PC-3 (cell line): Measurements from ENCODE around the gene RFWD3. TPM values are rescaled to one million over a fixed set of nuclear protein-coding genes. Genes with fewer than 3 reads are reported as not detected.

Experiments
- ATAC-seq: fragments of 200-7000 bp; cut with Tn5 transposase; 2 replicates; pipeline ENCODE4 v1.9.1; 2020; ENCODE audit warnings: mild to moderate bottlenecking, moderate library complexity
- BruUV-seq: library from RNA; stranded (reverse); fragments of 400-500 nt; replicated peaks from 2 replicates; lab custom pipeline; 2021; lab: Mats Ljungman, UMichigan
- CTCF ChIA-PET: fragments of 300-600 bp; sonication (Branson Sonifier 250); formaldehyde crosslinking; loops from one replicate; lab custom pipeline; 2022; ENCODE audit warnings: antibody characterized with exemption; lab: Charles Lee
- POLR2A ChIA-PET: fragments of 300-600 bp; sonication (Branson Sonifier 250); formaldehyde crosslinking; loops from one replicate; lab custom pipeline; 2022; ENCODE audit warnings: antibody characterized with exemption; ENCODE audit not compliant: unreplicated experiment; lab: Charles Lee
- DNase-seq: peaks from one replicate; pipeline ENCODE4 v3.0.0-alpha.2; 2015
- H2AFZ ChIP-seq: fragments of 300-600 bp; sonication (generic); 2 replicates; pipeline ENCODE4 v1.6.0; 2016; ENCODE audit warnings: antibody characterized with exemption, low read length
- H3F3A ChIP-seq: fragments of 300-600 bp; sonication (generic); one replicate; pipeline ENCODE4 v1.6.0; 2017; ENCODE audit warnings: antibody characterized with exemption, low read length, control low read depth, mild to moderate bottlenecking; ENCODE audit not compliant: unreplicated experiment
- H3K27ac ChIP-seq: fragments of 300-600 bp; sonication (generic); 2 replicates; pipeline ENCODE4 v1.5.1; 2016; ENCODE audit warnings: mild to moderate bottlenecking, low read length
- H3K27me3 ChIP-seq: fragments of 300-600 bp; sonication (generic); 2 replicates; pipeline ENCODE4 v1.6.1; 2016; ENCODE audit warnings: low read length, mixed read lengths
- H3K36me3 ChIP-seq: fragments of 300-600 bp; sonication (generic); 2 replicates; pipeline ENCODE4 v1.6.1; 2016; ENCODE audit warnings: low read depth, mixed run types, low read length, mixed read lengths
- H3K4me1 ChIP-seq: fragments of 300-600 bp; sonication (generic); 2 replicates; pipeline ENCODE4 v1.5.1; 2016; ENCODE audit warnings: low read length; ENCODE audit not compliant: insufficient read depth
- H3K4me2 ChIP-seq: fragments of 300-600 bp; sonication (generic); 2 replicates; pipeline ENCODE4 v1.6.0; 2016; ENCODE audit warnings: low read length
- H3K4me3 ChIP-seq: fragments of 300-600 bp; sonication (generic); 2 replicates; pipeline ENCODE4 v1.5.1; 2016; ENCODE audit warnings: mild to moderate bottlenecking, low read length, mixed read lengths
- H3K79me2 ChIP-seq: fragments of 300-600 bp; sonication (generic); 2 replicates; pipeline ENCODE4 v1.6.1; 2017; ENCODE audit warnings: low read length, mixed read lengths
- H3K9ac ChIP-seq: fragments of 300-600 bp; sonication (generic); 2 replicates; pipeline ENCODE4 v1.6.0; 2016; ENCODE audit warnings: mild to moderate bottlenecking, low read length
- H3K9me2 ChIP-seq: fragments of 300-600 bp; sonication (generic); replicated peaks from 2 replicates; pipeline ENCODE4 v1.6.1; 2016; ENCODE audit warnings: mixed run types, low read length, mixed read lengths
- H3K9me3 ChIP-seq: fragments of 300-600 bp; sonication (generic); 2 replicates; pipeline ENCODE4 v1.6.1; 2016; ENCODE audit warnings: low read length, mixed read lengths
- H4K20me1 ChIP-seq: fragments of 300-600 bp; sonication (generic); 2 replicates; pipeline ENCODE4 v1.6.1; 2016; ENCODE audit warnings: low read length, mixed read lengths
- EZH2 ChIP-seq: fragments of 300-600 bp; sonication (generic); IDR thresholded peaks from one replicate; pipeline ENCODE4 v1.6.1; 2017; ENCODE audit warnings: antibody characterized with exemption, mild to moderate bottlenecking, low read length; ENCODE audit not compliant: unreplicated experiment
- EZH2phosphoT487 ChIP-seq: fragments of 300-600 bp; sonication (generic); IDR thresholded peaks from 2 replicates; pipeline ENCODE4 v1.6.1; 2018; ENCODE audit warnings: mild to moderate bottlenecking, antibody characterized with exemption, low read length, borderline replicate concordance
- intact Hi-C: fragments of 100-400 bp; cut with micrococcal nuclease; formaldehyde crosslinking; loops from 2 replicates; pipeline ENCODE4 v1.9.0; 2023
- total RNA-seq: library from RNA; depleted of rRNA; stranded (reverse); fragments of >200 nt; gene quantifications from 2 replicates; pipeline ENCODE4 v1.2.3, GENCODE V29; 2014; rRNA removed
- TF ChIP-seq, protein P1 (sequence below): fragments of 300-600 bp; sonication (generic); conservative IDR thresholded peaks from 2 replicates; pipeline ENCODE4 v1.5.1; 2017; ENCODE audit warnings: antibody characterized with exemption, low read depth, mild to moderate bottlenecking, low read length

Gene RFWD3
- total RNA-seq, 1 experiment from 2014 or later = 32.8 TPM

DNA sequence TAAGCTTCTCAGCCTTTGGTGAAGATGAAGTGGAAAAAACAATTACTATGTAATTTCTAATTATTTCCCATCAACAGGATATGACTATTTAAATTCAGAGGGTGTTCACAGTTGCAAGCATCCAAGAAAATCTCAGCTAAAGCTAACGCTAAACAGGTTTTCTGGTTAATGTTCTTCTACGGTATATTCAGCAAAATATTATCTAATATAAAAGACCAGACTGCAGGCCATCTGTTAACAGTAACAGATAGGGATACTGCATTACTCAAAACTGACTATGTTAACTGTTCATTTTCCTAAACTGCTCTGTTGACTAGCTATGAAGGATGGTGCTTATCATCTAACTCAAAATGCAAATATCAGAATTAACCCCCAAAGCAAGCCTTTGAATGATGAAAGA lies 92.5 kb downstream of the RFWD3 start:
- intact Hi-C loops = no loop called here
- peaks cover 7% of the 10 kb centered on the region; the same call in 1 of the 2 replicates for H4K20me1 ChIP-seq
- BruUV-seq = no TSS peak

DNA sequence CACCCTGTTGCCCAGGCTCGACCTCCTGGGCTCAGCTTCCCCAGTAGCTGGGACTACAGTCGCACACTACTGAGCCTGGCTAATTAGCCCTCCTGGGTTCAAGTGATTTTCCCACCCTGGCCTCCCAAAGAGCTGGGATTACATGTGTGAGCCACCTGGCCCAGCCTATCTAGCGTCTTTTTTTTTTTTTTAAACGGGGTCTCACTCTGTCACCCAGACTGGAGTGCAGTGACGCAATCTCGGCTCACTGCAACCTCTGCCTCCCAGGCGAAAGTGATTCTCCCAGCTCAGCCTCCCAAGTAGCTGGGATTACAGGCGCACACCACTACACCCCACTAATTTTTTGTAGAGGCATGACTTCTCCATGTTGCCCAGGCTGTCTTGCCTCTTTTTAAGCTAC lies 93.1 kb downstream of the RFWD3 start:
- H3K36me3 ChIP-seq = no peaks in the 10 kb centered on the region
- no peaks in the 10 kb centered on the region for H3F3A ChIP-seq
- ATAC-seq (no peak), DNase-seq (no peak)
- H3K27ac ChIP-seq = no peak overlapping the region
- intact Hi-C loops = no loop called here
- H3K4me1 ChIP-seq = peaks cover 11% of the 10 kb centered on the region
- H3K79me2 ChIP-seq = peaks cover 87% of the 10 kb centered on the region
- no peaks in the 10 kb centered on the region for H3K27me3 ChIP-seq
- no peak overlapping the region for H2AFZ ChIP-seq
- H3K9ac ChIP-seq = no peak overlapping the region
- ChIA-PET POLR2A (no interaction called here), CTCF (no interaction called here)
- no peak overlapping the region for H3K4me2 ChIP-seq
- no peak overlapping the region for H3K4me3 ChIP-seq
- H4K20me1 ChIP-seq = peaks cover 5% of the 10 kb centered on the region; the same call in 1 of the 2 replicates
- no peaks in the 10 kb centered on the region for H3K9me2 ChIP-seq
- TF ChIP-seq EZH2 = no peak
- TF ChIP-seq, protein P1, sequence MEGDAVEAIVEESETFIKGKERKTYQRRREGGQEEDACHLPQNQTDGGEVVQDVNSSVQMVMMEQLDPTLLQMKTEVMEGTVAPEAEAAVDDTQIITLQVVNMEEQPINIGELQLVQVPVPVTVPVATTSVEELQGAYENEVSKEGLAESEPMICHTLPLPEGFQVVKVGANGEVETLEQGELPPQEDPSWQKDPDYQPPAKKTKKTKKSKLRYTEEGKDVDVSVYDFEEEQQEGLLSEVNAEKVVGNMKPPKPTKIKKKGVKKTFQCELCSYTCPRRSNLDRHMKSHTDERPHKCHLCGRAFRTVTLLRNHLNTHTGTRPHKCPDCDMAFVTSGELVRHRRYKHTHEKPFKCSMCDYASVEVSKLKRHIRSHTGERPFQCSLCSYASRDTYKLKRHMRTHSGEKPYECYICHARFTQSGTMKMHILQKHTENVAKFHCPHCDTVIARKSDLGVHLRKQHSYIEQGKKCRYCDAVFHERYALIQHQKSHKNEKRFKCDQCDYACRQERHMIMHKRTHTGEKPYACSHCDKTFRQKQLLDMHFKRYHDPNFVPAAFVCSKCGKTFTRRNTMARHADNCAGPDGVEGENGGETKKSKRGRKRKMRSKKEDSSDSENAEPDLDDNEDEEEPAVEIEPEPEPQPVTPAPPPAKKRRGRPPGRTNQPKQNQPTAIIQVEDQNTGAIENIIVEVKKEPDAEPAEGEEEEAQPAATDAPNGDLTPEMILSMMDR = no peak
- TF ChIP-seq EZH2phosphoT487 = no peak
- H3K9me3 ChIP-seq = no peaks in the 10 kb centered on the region
- no TSS peak for BruUV-seq

More for the DNA sequence above, 92.5 kb downstream of the RFWD3 start:
- no peak overlapping the region for H3K9ac ChIP-seq
- H3F3A ChIP-seq = no peaks in the 10 kb centered on the region
- no peaks in the 10 kb centered on the region for H3K27me3 ChIP-seq
- ChIA-PET POLR2A (no interaction called here), CTCF (no interaction called here)
- H3K9me3 ChIP-seq = no peaks in the 10 kb centered on the region
- H3K4me1 ChIP-seq = peaks cover 16% of the 10 kb centered on the region
- no peak overlapping the region for H2AFZ ChIP-seq
- TF ChIP-seq EZH2phosphoT487 (no peak), EZH2 (no peak)
- TF ChIP-seq, protein P1 = no peak
- H3K27ac ChIP-seq = no peak overlapping the region
- ATAC-seq (no peak), DNase-seq (no peak)
- H3K9me2 ChIP-seq = no peaks in the 10 kb centered on the region
- H3K79me2 ChIP-seq = peaks cover 87% of the 10 kb centered on the region
- no peaks in the 10 kb centered on the region for H3K36me3 ChIP-seq
- no peak overlapping the region for H3K4me3 ChIP-seq
- no peak overlapping the region for H3K4me2 ChIP-seq

Other genes starting within 250 kb of the RFWD3 start
- 0.29 and 0.87 TPM in 2 replicates for gene CLEC18B, start 245.4 kb downstream of the RFWD3 start, total RNA-seq
- 63.5 and 86.4 TPM in 2 replicates for gene GLG1, start 59.8 kb downstream of the RFWD3 start, total RNA-seq
- gene MLKL, start 34.0 kb upstream of the RFWD3 start, total RNA-seq = 29.6 and 30.9 TPM in 2 replicates
- 3.9 and 6.2 TPM in 2 replicates for gene FA2H, start 107.9 kb upstream of the RFWD3 start, total RNA-seq